Fibroblast of mammary gland (primary cell): ENCODE data around the gene RELCH.

Experiments
- DNase-seq: peaks from one replicate; pipeline ENCODE4 v3.0.0-alpha.2; 2010; ENCODE audit warnings: low read depth
- H3K4me3 ChIP-seq: 2 replicates; pipeline ENCODE4 v1.5.1; 2011; ENCODE audit warnings: low read depth, mild to moderate bottlenecking, low read length, moderate library complexity; ENCODE audit not compliant: control insufficient read depth
- CTCF ChIP-seq: conservative IDR thresholded peaks from 2 replicates; pipeline ENCODE4 v1.5.1; 2011; ENCODE audit warnings: low read depth, low read length, inconsistent platforms; ENCODE audit not compliant: control insufficient read depth, insufficient read depth

The RELCH gene

GRCh38 chr18:62186774-62187542 lies at the start of gene RELCH, which contains the start of gene PIGN:
RELCH (plus strand) TSS chr18:62187255; CDS start chr18:62187506, 251 bp downstream.
PIGN (minus strand) TSS chr18:62187056; CDS start chr18:62161353, 25,703 bp downstream.
- peak; percentile 98 for DNase-seq
- peak within 1 kb of the TSS; percentile 96 for H3K4me3 ChIP-seq
- no peak for TF ChIP-seq CTCF

- H3K4me3 ChIP-seq = no peak overlapping the region
- no peak for TF ChIP-seq CTCF
- no peak for DNase-seq
Observed at GRCh38 chr18:62138461-62139235, 48.4 kb upstream of the RELCH start.

GRCh38 chr18:62140259-62140658 lies 46.8 kb upstream of the RELCH start:
- TF ChIP-seq CTCF = no peak
- DNase-seq = no peak
- H3K4me3 ChIP-seq = no peak overlapping the region

GRCh38 chr18:62144338-62144737 lies 42.7 kb upstream of the RELCH start:
- H3K4me3 ChIP-seq = no peak overlapping the region
- TF ChIP-seq CTCF = no peak

DNA sequence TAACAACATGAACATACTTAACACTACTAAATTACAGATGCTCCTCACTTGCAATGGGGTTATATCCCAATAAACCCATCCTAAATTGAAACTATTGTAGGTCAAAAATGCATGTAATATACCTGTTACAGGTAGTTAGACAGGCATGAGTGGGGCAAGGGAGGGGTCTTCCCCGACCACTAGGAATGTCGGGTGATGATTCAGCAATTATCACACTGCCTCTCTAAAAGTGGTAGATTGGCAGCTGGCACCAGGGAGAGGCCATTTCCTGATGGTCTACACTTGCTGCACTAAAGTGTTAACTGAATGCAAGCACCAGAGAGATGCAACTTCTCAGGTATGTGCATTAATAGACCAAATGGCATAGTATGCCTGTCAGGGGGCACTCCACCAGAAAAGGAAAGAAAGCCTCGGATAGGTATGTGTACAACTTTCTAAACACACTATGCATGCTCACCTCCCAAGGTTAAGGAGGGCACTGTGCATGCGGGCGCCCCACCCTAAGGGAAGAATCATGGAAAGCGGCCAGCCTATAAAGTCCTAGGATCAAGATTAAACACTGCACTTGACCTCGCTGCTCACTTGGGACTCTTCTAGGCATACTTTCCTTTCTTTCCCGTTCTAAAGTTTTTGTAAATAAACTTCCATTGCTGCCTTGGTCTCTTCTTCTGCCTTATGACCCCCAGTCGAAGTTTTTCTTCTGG lies 35.8 kb upstream of the RELCH start:
- DNase-seq = no peak
- no peak for TF ChIP-seq CTCF
- H3K4me3 ChIP-seq = no peak overlapping the region

More at GRCh38 chr18:62144338-62144737, 42.7 kb upstream of the RELCH start:
- DNase-seq = no peak

- TF ChIP-seq CTCF = no peak
- no peak overlapping the region for H3K4me3 ChIP-seq
- DNase-seq = no peak
Observed at GRCh38 chr18:62152844-62153243, 34.2 kb upstream of the RELCH start.
